GM23338 (cell line): ENCODE measurements around the gene VEGFD. TPM values are rescaled to one million over a fixed set of nuclear protein-coding genes. Genes with fewer than 3 reads are reported as not detected.

Experiments
- ATAC-seq: fragments of 200-7000 bp; cut with Tn5 transposase; 3 replicates; pipeline ENCODE4 v1.9.1; 2020
- DNase-seq: peaks from one replicate; pipeline ENCODE4 v3.0.0-alpha.2; 2015; ENCODE audit warnings: low spot score
- H2AFZ ChIP-seq: fragments of 200-600 bp; sonication (generic); 2 replicates; pipeline ENCODE4 v1.8.0; 2016; ENCODE audit warnings: antibody characterized with exemption, mild to moderate bottlenecking, moderate library complexity
- H3F3A ChIP-seq: fragments of 200-600 bp; sonication (generic); replicated peaks from 2 replicates; pipeline ENCODE4 v1.8.0; 2017; ENCODE audit warnings: antibody characterized with exemption, mixed run types, low read depth
- H3K27ac ChIP-seq: fragments of 200-600 bp; sonication (generic); 2 replicates; pipeline ENCODE4 v1.6.1; 2016; ENCODE audit warnings: low read depth
- H3K27me3 ChIP-seq: fragments of 200-600 bp; sonication (generic); 2 replicates; pipeline ENCODE4 v1.8.0; 2016; ENCODE audit warnings: mild to moderate bottlenecking, mixed run types, moderate library complexity; ENCODE audit not compliant: insufficient read depth
- H3K36me3 ChIP-seq: fragments of 200-600 bp; sonication (generic); 2 replicates; pipeline ENCODE4 v1.8.0; 2016; ENCODE audit warnings: mild to moderate bottlenecking; ENCODE audit not compliant: insufficient read depth
- H3K4me1 ChIP-seq: fragments of 200-600 bp; sonication (generic); 2 replicates; pipeline ENCODE4 v1.8.0; 2016; ENCODE audit warnings: mild to moderate bottlenecking, moderate library complexity; ENCODE audit not compliant: insufficient read depth
- H3K4me2 ChIP-seq: fragments of 200-600 bp; sonication (generic); 2 replicates; pipeline ENCODE4 v1.7.1; 2017; ENCODE audit warnings: mixed run types
- H3K4me3 ChIP-seq: fragments of 200-600 bp; sonication (generic); 2 replicates; pipeline ENCODE4 v1.6.1; 2016; ENCODE audit warnings: mixed run types
- H3K79me2 ChIP-seq: fragments of 200-600 bp; sonication (generic); replicated peaks from 2 replicates; pipeline ENCODE4 v1.8.0; 2017; ENCODE audit warnings: mild to moderate bottlenecking; ENCODE audit not compliant: insufficient read depth
- H3K9me2 ChIP-seq: fragments of 200-600 bp; sonication (generic); 2 replicates; pipeline ENCODE4 v1.8.0; 2017; ENCODE audit not compliant: insufficient read depth
- H4K20me1 ChIP-seq: fragments of 200-600 bp; sonication (generic); replicated peaks from 2 replicates; pipeline ENCODE4 v1.8.0; 2017; ENCODE audit warnings: mild to moderate bottlenecking; ENCODE audit not compliant: insufficient read depth
- H3K27ac Mint-ChIP-seq: 2 replicates; pipeline ENCODE4 v1.8.0; 2020; ENCODE audit warnings: inconsistent platforms, mild to moderate bottlenecking, moderate library complexity, mixed read lengths
- H3K27me3 Mint-ChIP-seq: 3 replicates; pipeline ENCODE4 v1.8.0; 2022; ENCODE audit warnings: low read depth, mild to moderate bottlenecking, moderate library complexity, mixed read lengths, inconsistent platforms; ENCODE audit not compliant: insufficient read depth, poor library complexity
- H3K36me3 Mint-ChIP-seq: 3 replicates; pipeline ENCODE4 v1.8.0; 2021; ENCODE audit warnings: low read depth, mild to moderate bottlenecking, inconsistent platforms, moderate library complexity, mixed read lengths
- H3K4me1 Mint-ChIP-seq: 3 replicates; pipeline ENCODE4 v1.8.0; 2020; ENCODE audit warnings: mild to moderate bottlenecking, inconsistent platforms, mixed read lengths
- H3K4me3 Mint-ChIP-seq: 3 replicates; pipeline ENCODE4 v1.8.0; 2021; ENCODE audit warnings: moderate library complexity, mild to moderate bottlenecking, inconsistent platforms, mixed read lengths
- H3K9me3 Mint-ChIP-seq: 3 replicates; pipeline ENCODE4 v1.8.0; 2020; ENCODE audit warnings: moderate library complexity, mild to moderate bottlenecking, inconsistent platforms, mixed read lengths
- CREB1 ChIP-seq: fragments of 250-450 bp; sonication (Bioruptor Pico); IDR thresholded peaks from 2 replicates; pipeline ENCODE4 v1.5.0; 2020; ENCODE audit warnings: low read depth, mild to moderate bottlenecking, moderate library complexity
- EZH2phosphoT487 ChIP-seq: fragments of 200-600 bp; sonication (generic); IDR thresholded peaks from one replicate; pipeline ENCODE4 v1.8.1; 2018; ENCODE audit warnings: antibody characterized with exemption; ENCODE audit not compliant: unreplicated experiment
- JUNB ChIP-seq: IDR thresholded peaks from one replicate; pipeline ENCODE4 v1.6.1; 2016; ENCODE audit warnings: antibody characterized with exemption; ENCODE audit not compliant: unreplicated experiment
- NANOG ChIP-seq: IDR thresholded peaks from 2 replicates; pipeline ENCODE4 v1.6.1; 2016; ENCODE audit warnings: antibody characterized with exemption, borderline replicate concordance
- POLR2AphosphoS5 ChIP-seq: IDR thresholded peaks from 2 replicates; pipeline ENCODE4 v1.6.1; 2016; ENCODE audit warnings: antibody characterized with exemption, low read depth
- STAT1 ChIP-seq: IDR thresholded peaks from one replicate; pipeline ENCODE4 v1.6.1; 2016; ENCODE audit warnings: antibody characterized with exemption; ENCODE audit not compliant: unreplicated experiment
- ZNF114 ChIP-seq: fragments of 250-450 bp; sonication (Bioruptor Pico); IDR thresholded peaks from 2 replicates; pipeline ENCODE4 v1.5.0; 2020; ENCODE audit warnings: mild to moderate bottlenecking, moderate library complexity
- ZNF331 ChIP-seq: fragments of 250-450 bp; sonication (Bioruptor Pico); IDR thresholded peaks from 2 replicates; pipeline ENCODE4 v1.5.0; 2020; ENCODE audit warnings: low read depth, mild to moderate bottlenecking, moderate library complexity
- polyA plus RNA-seq: library from polyadenylated mRNA; unstranded; fragments of >200 nt; fragmentation: Nextera tagmentation; extraction: Ambion mirVana; gene quantifications from 2 replicates; pipeline ENCODE4 v1.2.1, GENCODE V29; 2016
- total RNA-seq: library from RNA; depleted of rRNA; stranded (reverse); fragments of >200 nt; shearing (Covaris generic); gene quantifications from 2 replicates; pipeline ENCODE4 v1.2.3, GENCODE V29; 2014
- TF ChIP-seq, protein P1 (sequence below), 2 experiments: fragments of 200-600 bp in 1 of 2; sonication (generic) in 1 of 2; conservative IDR thresholded peaks; 2 replicates each; pipeline versions ENCODE4 v1.5.1 to v1.6.1; 2016 to 2017; ENCODE audit warnings: antibody characterized with exemption in 2 of 2, low read depth in 2 of 2, mild to moderate bottlenecking in 2 of 2, moderate library complexity in 1 of 2
- TF ChIP-seq, protein P2 (sequence below): fragments of 250-450 bp; sonication (Bioruptor Pico); IDR thresholded peaks from 2 replicates; pipeline ENCODE4 v1.5.0; 2020; ENCODE audit warnings: mild to moderate bottlenecking, moderate library complexity
- TF ChIP-seq, protein P3 (sequence below): IDR thresholded peaks from 2 replicates; pipeline ENCODE4 v1.6.1; 2016; ENCODE audit warnings: antibody characterized with exemption

VEGFD gene
- total and polyA plus RNA-seq, 2 experiments from 2014 or later: 0.13 TPM; not detected in 1

DNA sequence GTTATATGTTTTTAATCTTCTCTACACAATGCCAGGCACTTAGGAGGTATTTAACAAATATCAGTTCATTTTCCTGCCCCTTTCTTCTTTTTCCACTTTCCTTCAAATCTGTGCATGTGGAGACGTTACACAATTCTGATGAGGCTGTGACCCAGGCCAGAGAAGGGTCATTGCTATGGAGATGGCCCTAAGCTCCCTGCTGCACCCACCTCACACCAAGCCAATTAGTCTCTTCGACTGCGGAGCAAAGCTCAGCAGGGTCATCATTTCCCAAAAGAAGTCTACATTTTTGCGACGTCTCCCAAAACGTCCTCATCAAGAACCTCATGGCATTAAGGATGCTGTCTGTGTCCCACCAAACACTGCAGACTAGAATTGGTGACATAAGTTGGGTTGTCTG is 28.9 kb upstream of the VEGFD start:
- Mint-ChIP-seq H3K4me1 (peaks cover 20% of the 10 kb centered on the region), H3K27me3 (no peaks in the 10 kb centered on the region), H3K9me3 (peaks cover 5% of the 10 kb centered on the region), H3K36me3 (peaks cover 14% of the 10 kb centered on the region), H3K27ac (no peak overlapping the region), H3K4me3 (no peak overlapping the region)
- Histone ChIP-seq H3K4me3 (no peak overlapping the region), H3K4me1 (no peaks in the 10 kb centered on the region), H3K36me3 (no peaks in the 10 kb centered on the region), H3K79me2 (no peaks in the 10 kb centered on the region), H3K27ac (no peak overlapping the region), H3F3A (no peaks in the 10 kb centered on the region), H3K9me2 (no peaks in the 10 kb centered on the region), H2AFZ (no peak overlapping the region), H3K27me3 (no peaks in the 10 kb centered on the region), H4K20me1 (no peaks in the 10 kb centered on the region), H3K4me2 (no peak overlapping the region)
- DNase-seq: no peak
- ATAC-seq: no peak
- TF ChIP-seq, protein P1, sequence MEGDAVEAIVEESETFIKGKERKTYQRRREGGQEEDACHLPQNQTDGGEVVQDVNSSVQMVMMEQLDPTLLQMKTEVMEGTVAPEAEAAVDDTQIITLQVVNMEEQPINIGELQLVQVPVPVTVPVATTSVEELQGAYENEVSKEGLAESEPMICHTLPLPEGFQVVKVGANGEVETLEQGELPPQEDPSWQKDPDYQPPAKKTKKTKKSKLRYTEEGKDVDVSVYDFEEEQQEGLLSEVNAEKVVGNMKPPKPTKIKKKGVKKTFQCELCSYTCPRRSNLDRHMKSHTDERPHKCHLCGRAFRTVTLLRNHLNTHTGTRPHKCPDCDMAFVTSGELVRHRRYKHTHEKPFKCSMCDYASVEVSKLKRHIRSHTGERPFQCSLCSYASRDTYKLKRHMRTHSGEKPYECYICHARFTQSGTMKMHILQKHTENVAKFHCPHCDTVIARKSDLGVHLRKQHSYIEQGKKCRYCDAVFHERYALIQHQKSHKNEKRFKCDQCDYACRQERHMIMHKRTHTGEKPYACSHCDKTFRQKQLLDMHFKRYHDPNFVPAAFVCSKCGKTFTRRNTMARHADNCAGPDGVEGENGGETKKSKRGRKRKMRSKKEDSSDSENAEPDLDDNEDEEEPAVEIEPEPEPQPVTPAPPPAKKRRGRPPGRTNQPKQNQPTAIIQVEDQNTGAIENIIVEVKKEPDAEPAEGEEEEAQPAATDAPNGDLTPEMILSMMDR (conservative IDR thresholded peaks at IDR 0.05; ENCODE audit: low read depth in 2 of 2): no peak
- no peak for TF ChIP-seq EZH2phosphoT487
- no peak for TF ChIP-seq CREB1 (CRISPR knock-in tag)
- TF ChIP-seq ZNF331 (CRISPR knock-in tag): no peak
- TF ChIP-seq POLR2AphosphoS5: no peak
- TF ChIP-seq STAT1: no peak

DNA sequence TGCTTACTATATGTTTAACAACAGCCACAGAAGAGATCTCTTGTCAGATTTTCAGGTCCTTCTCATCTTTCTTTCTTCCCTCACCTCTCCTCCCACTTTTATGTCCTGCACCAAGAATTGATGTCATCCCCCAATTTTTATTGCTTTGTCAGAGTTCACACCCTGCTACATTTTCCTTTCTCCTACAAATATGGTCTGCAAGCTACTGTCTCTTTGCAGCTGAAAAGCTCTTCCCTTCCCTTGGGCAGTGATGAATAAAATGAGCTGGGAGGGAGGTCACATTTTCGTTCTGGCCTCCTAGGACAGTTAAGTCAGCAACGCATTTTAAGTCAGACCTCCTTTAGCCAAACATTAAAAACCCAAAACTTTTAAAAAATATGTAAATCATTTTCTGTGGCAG is 26.7 kb upstream of the VEGFD start:
- no peak overlapping the region for H3K27ac ChIP-seq
- H3K79me2 ChIP-seq: no peaks in the 10 kb centered on the region
- ATAC-seq: no peak
- H3K4me2 ChIP-seq: no peak overlapping the region
- no peaks in the 10 kb centered on the region for H3K4me1 ChIP-seq
- no peaks in the 10 kb centered on the region for H4K20me1 ChIP-seq
- Mint-ChIP-seq H3K9me3 (no peaks in the 10 kb centered on the region), H3K27ac (peak overlapping the region; percentile 22; the same call in 1 of the 2 replicates), H3K4me1 (peaks cover 16% of the 10 kb centered on the region), H3K4me3 (no peak overlapping the region), H3K27me3 (no peaks in the 10 kb centered on the region), H3K36me3 (0 out of 3 replicates have a peak, but pooled peaks cover 4% of the 10 kb centered on the region)
- no peaks in the 10 kb centered on the region for H3F3A ChIP-seq
- H3K4me3 ChIP-seq: no peak overlapping the region
- no peak for DNase-seq
- no peaks in the 10 kb centered on the region for H3K27me3 ChIP-seq
- no peaks in the 10 kb centered on the region for H3K9me2 ChIP-seq
- no peak overlapping the region for H2AFZ ChIP-seq
- H3K36me3 ChIP-seq: no peaks in the 10 kb centered on the region
- TF ChIP-seq, protein P2, sequence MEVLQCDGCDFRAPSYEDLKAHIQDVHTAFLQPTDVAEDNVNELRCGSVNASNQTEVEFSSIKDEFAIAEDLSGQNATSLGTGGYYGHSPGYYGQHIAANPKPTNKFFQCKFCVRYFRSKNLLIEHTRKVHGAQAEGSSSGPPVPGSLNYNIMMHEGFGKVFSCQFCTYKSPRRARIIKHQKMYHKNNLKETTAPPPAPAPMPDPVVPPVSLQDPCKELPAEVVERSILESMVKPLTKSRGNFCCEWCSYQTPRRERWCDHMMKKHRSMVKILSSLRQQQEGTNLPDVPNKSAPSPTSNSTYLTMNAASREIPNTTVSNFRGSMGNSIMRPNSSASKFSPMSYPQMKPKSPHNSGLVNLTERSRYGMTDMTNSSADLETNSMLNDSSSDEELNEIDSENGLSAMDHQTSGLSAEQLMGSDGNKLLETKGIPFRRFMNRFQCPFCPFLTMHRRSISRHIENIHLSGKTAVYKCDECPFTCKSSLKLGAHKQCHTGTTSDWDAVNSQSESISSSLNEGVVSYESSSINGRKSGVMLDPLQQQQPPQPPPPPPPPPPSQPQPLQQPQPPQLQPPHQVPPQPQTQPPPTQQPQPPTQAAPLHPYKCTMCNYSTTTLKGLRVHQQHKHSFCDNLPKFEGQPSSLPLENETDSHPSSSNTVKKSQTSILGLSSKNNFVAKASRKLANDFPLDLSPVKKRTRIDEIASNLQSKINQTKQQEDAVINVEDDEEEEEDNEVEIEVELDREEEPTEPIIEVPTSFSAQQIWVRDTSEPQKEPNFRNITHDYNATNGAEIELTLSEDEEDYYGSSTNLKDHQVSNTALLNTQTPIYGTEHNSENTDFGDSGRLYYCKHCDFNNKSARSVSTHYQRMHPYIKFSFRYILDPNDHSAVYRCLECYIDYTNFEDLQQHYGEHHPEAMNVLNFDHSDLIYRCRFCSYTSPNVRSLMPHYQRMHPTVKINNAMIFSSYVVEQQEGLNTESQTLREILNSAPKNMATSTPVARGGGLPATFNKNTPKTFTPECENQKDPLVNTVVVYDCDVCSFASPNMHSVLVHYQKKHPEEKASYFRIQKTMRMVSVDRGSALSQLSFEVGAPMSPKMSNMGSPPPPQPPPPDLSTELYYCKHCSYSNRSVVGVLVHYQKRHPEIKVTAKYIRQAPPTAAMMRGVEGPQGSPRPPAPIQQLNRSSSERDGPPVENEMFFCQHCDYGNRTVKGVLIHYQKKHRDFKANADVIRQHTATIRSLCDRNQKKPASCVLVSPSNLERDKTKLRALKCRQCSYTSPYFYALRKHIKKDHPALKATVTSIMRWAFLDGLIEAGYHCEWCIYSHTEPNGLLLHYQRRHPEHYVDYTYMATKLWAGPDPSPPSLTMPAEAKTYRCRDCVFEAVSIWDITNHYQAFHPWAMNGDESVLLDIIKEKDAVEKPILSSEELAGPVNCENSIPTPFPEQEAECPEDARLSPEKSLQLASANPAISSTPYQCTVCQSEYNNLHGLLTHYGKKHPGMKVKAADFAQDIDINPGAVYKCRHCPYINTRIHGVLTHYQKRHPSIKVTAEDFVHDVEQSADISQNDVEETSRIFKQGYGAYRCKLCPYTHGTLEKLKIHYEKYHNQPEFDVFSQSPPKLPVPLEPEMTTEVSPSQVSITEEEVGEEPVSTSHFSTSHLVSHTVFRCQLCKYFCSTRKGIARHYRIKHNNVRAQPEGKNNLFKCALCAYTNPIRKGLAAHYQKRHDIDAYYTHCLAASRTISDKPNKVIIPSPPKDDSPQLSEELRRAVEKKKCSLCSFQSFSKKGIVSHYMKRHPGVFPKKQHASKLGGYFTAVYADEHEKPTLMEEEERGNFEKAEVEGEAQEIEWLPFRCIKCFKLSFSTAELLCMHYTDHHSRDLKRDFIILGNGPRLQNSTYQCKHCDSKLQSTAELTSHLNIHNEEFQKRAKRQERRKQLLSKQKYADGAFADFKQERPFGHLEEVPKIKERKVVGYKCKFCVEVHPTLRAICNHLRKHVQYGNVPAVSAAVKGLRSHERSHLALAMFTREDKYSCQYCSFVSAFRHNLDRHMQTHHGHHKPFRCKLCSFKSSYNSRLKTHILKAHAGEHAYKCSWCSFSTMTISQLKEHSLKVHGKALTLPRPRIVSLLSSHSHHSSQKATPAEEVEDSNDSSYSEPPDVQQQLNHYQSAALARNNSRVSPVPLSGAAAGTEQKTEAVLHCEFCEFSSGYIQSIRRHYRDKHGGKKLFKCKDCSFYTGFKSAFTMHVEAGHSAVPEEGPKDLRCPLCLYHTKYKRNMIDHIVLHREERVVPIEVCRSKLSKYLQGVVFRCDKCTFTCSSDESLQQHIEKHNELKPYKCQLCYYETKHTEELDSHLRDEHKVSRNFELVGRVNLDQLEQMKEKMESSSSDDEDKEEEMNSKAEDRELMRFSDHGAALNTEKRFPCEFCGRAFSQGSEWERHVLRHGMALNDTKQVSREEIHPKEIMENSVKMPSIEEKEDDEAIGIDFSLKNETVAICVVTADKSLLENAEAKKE (CRISPR knock-in tag): no peak
- no peak for TF ChIP-seq POLR2AphosphoS5
- TF ChIP-seq NANOG: no peak
- TF ChIP-seq, protein P3, sequence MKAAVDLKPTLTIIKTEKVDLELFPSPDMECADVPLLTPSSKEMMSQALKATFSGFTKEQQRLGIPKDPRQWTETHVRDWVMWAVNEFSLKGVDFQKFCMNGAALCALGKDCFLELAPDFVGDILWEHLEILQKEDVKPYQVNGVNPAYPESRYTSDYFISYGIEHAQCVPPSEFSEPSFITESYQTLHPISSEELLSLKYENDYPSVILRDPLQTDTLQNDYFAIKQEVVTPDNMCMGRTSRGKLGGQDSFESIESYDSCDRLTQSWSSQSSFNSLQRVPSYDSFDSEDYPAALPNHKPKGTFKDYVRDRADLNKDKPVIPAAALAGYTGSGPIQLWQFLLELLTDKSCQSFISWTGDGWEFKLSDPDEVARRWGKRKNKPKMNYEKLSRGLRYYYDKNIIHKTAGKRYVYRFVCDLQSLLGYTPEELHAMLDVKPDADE: no peak
- no peak for TF ChIP-seq ZNF331 (CRISPR knock-in tag)
- TF ChIP-seq, protein P1 (conservative IDR thresholded peaks at IDR 0.05; ENCODE audit: low read depth in 2 of 2): no peak
- no peak for TF ChIP-seq ZNF114 (CRISPR knock-in tag)
- TF ChIP-seq STAT1: no peak
- TF ChIP-seq CREB1 (CRISPR knock-in tag): no peak
- no peak for TF ChIP-seq JUNB
